ENCODE measurements around the gene CNOT10.

CNOT10 gene

GRCh38 chr3:32815841-32816438, 131.0 kb downstream of the CNOT10 start:
- no peak for TF ChIP-seq CTCF (IDR thresholded peaks at IDR 0.05; ENCODE audit: control extremely low read depth, extremely low read depth, low read depth, missing control alignments)
- no peak for DNase-seq (ENCODE audit: extremely low spot score)
- ChIA-PET POLR2A (no interaction called here), CTCF (no interaction called here)

- no peak for TF ChIP-seq CTCF (IDR thresholded peaks at IDR 0.05; ENCODE audit: control extremely low read depth, extremely low read depth, low read depth, missing control alignments)
- DNase-seq (ENCODE audit: extremely low spot score) = peak; percentile 46
- CTCF ChIA-PET = no interaction called here
- POLR2A ChIA-PET = no interaction called here
Observed at GRCh38 chr3:32816439-32817256, 131.7 kb downstream of the CNOT10 start.

GRCh38 chr3:32817257-32817557, 132.2 kb downstream of the CNOT10 start:
- ChIA-PET POLR2A (no interaction called here), CTCF (no interaction called here)
- DNase-seq (ENCODE audit: extremely low spot score) = no peak
- no peak for TF ChIP-seq CTCF (IDR thresholded peaks at IDR 0.05; ENCODE audit: control extremely low read depth, extremely low read depth, low read depth, missing control alignments)

- DNase-seq (ENCODE audit: extremely low spot score) = no peak
- TF ChIP-seq CTCF (IDR thresholded peaks at IDR 0.05; ENCODE audit: control extremely low read depth, extremely low read depth, low read depth, missing control alignments) = no peak
- POLR2A ChIA-PET = no interaction called here
- CTCF ChIA-PET = no interaction called here
Observed at GRCh38 chr3:32817558-32818228, 132.7 kb downstream of the CNOT10 start, which contains the start of gene TRIM71. TRIM71 (plus strand) TSS chr3:32817997; CDS start chr3:32818081, 84 bp downstream.

- ChIA-PET POLR2A (no interaction called here), CTCF (no interaction called here)
- DNase-seq (ENCODE audit: extremely low spot score) = no peak
- no peak for TF ChIP-seq CTCF (IDR thresholded peaks at IDR 0.05; ENCODE audit: control extremely low read depth, extremely low read depth, low read depth, missing control alignments)
Observed at GRCh38 chr3:32818229-32818969, 133.4 kb downstream of the CNOT10 start.

- no peak for TF ChIP-seq CTCF (IDR thresholded peaks at IDR 0.05; ENCODE audit: control extremely low read depth, extremely low read depth, low read depth, missing control alignments)
- ChIA-PET CTCF (no interaction called here), POLR2A (no interaction called here)
- DNase-seq (ENCODE audit: extremely low spot score) = no peak
Observed at GRCh38 chr3:32818970-32819511, 134.1 kb downstream of the CNOT10 start.
